AG04449 (cell line): Measurements from ENCODE around the gene ANKS3.

Source experiments
- CTCF ChIA-PET: fragments of 350-600 bp; formaldehyde crosslinking; extraction: SDS; loops from one replicate; lab custom pipeline; 2021; ENCODE audit warnings: antibody characterized with exemption; lab: Yijun Ruan, JAX
- POLR2A ChIA-PET: fragments of 400-600, 350-600 bp; formaldehyde crosslinking; extraction: SDS; loops from one replicate; lab custom pipeline; 2020; ENCODE audit warnings: antibody characterized with exemption, inconsistent platforms; lab: Yijun Ruan, JAX
- DNase-seq: peaks from one replicate; pipeline ENCODE4 v3.0.0-alpha.2; 2010; ENCODE audit warnings: low read depth, low spot score
- H3K4me3 ChIP-seq: 2 replicates; pipeline ENCODE4 v1.5.1; 2011; ENCODE audit warnings: low read depth, mild to moderate bottlenecking, control low read depth, low read length
- TF ChIP-seq, protein P1 (sequence below): IDR thresholded peaks from one replicate; pipeline ENCODE4 v1.5.1; 2011; ENCODE audit warnings: mild to moderate bottlenecking, moderate library complexity, low read length, control low read depth, inconsistent platforms; ENCODE audit not compliant: insufficient read depth; ENCODE audit errors: missing control alignments

ANKS3 gene

DNA sequence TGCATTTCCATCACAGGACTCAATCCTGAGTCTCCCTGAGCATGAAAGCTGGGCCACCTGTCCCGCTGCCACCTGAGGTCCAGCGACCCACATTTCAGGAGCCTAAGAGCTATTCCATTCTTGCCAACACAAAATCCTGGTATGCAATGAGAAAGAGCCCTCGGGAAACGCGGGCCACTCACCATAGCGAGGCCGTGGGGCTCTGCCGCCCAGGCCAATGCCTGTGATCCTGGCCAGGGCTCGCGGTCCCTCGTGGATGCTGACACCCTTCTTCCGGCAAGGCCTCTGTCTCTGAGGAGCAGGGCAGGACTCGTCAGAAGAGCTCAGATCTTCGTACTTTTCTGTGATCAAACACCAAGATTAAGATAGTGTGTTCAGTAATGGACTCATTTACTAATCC lies 29.2 kb downstream of the ANKS3 start:
- no peak overlapping the region for H3K4me3 ChIP-seq
- TF ChIP-seq, protein P1, sequence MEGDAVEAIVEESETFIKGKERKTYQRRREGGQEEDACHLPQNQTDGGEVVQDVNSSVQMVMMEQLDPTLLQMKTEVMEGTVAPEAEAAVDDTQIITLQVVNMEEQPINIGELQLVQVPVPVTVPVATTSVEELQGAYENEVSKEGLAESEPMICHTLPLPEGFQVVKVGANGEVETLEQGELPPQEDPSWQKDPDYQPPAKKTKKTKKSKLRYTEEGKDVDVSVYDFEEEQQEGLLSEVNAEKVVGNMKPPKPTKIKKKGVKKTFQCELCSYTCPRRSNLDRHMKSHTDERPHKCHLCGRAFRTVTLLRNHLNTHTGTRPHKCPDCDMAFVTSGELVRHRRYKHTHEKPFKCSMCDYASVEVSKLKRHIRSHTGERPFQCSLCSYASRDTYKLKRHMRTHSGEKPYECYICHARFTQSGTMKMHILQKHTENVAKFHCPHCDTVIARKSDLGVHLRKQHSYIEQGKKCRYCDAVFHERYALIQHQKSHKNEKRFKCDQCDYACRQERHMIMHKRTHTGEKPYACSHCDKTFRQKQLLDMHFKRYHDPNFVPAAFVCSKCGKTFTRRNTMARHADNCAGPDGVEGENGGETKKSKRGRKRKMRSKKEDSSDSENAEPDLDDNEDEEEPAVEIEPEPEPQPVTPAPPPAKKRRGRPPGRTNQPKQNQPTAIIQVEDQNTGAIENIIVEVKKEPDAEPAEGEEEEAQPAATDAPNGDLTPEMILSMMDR = no peak
- POLR2A ChIA-PET = no interaction called here
- DNase-seq = no peak
- CTCF ChIA-PET = interaction anchor here (1.3 to 1.4 kb wide), 2 partner anchors 12 to 251 kb away, joined by 3 to 4 read pairs; no protein-coding TSS in a partner anchor

DNA sequence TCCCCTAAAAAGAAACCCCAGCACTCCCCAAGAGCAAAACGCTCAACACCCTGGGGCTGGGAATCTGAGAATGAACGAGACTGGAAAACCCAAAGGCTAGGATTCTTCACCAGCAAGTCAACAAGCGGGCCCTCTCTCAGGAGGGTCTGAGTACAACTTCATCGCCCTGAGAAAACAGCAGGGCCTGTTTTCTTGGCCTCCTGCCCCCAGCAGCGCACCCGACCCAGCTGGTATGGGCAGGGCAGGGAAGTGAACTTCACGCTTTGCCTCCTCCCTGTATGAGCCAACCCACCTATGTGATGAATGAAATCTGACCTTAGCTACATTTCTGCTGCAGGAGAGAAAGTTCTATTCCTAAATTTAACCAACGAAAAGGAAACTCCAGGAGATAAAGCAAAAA lies 29.6 kb downstream of the ANKS3 start:
- POLR2A ChIA-PET = interaction anchor here (0.8 kb wide), 1 partner anchor 14 kb away, joined by 3 read pairs; no protein-coding TSS in a partner anchor
- H3K4me3 ChIP-seq = no peak overlapping the region
- CTCF ChIA-PET = interaction anchor here (1.2 to 1.4 kb wide), 2 partner anchors 10 to 251 kb away, joined by 4 read pairs; no protein-coding TSS in a partner anchor
- DNase-seq = no peak
- TF ChIP-seq, protein P1 = no peak

DNA sequence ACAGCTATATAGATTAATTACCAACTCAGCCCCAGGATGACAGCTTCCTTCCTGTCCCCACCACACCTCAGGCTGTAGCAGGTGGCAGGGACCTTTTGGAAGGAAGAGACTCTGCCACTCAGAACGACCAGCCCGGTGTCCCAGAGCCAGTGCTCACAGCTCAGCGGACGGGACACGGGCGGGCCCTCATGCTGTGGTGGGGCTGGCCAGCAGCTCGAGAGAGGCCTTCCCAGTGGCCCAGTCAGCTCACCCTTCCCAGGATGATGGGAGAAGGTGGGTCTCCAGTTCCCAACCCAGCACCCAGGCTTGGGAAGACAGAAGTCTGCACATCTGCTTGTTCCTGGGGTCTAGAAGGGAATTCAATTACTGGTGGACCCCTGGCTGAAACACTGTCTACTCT lies 30.2 kb downstream of the ANKS3 start:
- TF ChIP-seq, protein P1 = no peak
- CTCF ChIA-PET = interaction anchor here (1.2 kb wide), 1 partner anchor 9 kb away, joined by 4 read pairs; no protein-coding TSS in a partner anchor
- H3K4me3 ChIP-seq = no peak overlapping the region
- no peak for DNase-seq
- POLR2A ChIA-PET = interaction anchor here (0.8 kb wide), 1 partner anchor 13 kb away, joined by 3 read pairs; no protein-coding TSS in a partner anchor

DNA sequence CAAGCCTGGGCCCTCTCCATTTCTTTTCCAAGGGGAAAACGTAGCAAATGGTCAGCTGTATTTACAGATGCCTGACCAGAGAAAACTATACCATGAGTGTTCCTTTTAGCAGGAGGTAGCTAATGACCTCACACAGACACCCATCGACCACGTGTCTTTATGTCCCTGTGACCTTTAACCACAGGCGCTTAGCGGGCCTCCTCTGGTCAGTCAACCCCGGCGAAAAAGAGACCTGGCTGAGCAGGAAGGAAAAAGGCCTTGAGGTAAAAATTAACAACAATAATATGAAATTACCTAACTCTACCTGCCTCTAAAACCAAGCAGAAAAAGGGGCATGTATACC lies 31.6 kb downstream of the ANKS3 start:
- POLR2A ChIA-PET = no interaction called here
- no peak for DNase-seq
- TF ChIP-seq, protein P1 = no peak
- no peak overlapping the region for H3K4me3 ChIP-seq
- CTCF ChIA-PET = no interaction called here

DNA sequence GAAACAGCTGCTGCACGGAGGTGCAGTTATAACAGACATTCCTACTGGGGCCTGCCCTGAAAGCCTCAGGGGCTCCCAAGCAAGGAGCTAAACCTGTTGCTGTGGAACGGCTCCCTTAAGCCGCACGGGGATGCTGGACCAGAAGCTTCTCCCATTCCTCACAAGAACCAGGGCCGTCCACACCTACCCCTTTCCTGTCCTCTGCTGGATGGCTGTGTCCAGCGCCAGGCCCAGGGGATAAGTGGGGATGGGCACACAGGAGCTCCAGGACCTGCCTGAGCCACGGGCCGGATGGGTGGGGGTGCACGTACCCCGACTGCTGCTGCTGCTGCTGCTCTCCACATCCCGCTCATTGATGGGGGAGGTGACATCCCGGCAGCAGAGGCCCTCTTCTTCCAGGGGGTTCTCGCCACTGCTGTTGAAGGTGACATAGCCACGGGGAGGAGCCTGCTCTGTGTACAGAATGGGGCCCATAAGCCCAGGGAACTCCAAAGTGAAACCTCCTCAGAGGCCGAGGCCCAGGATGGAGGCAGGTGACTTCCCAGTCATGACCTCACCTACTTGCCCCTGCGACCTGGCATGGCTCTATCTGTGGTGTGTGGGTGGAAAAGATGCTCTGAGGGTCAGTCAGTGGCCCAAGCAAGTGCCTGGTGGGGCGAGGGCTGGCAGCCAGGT lies 32.1 kb downstream of the ANKS3 start:
- no peak overlapping the region for H3K4me3 ChIP-seq
- CTCF ChIA-PET = no interaction called here
- POLR2A ChIA-PET = no interaction called here
- TF ChIP-seq, protein P1 = no peak
- no peak for DNase-seq

DNA sequence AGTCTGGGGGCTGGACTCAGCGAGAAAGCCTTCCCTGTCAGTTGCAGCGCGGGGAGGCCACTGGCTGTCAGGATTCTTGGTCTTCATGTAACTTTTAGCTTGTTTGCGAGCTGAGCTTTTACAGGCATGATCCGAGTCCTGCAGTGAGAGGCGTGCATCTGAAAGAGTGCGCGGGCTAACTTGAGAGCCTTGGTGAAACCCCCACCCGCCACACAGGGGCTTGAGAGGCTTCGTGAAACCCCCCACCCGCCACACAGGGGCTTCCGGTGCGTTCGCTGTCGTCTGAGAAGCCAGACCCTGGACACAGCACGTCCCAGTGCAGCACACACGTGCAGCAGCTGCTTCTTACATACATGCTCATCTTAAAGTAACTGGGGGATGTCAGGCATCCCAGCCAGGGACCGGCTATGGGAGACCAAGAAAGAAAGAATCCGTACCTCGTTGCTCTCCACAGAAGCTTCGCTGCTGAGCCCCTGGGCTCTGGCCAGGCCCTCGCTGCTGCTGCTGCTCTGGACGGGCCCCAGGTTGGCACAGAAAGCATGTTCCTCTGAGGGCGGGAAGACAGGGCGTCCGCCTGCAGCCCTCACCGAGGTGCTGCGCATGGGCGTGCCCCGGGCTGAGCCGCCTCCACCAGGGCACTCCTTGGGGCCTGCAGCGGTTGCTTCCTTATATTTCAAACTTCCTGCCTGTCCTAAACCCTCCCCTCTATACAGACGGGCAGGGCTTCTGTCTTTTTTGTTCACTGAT lies 32.9 kb downstream of the ANKS3 start:
- CTCF ChIA-PET = interaction anchor here (1.4 kb wide), 1 partner anchor 9 kb away, joined by 4 read pairs; no protein-coding TSS in a partner anchor
- TF ChIP-seq, protein P1 = no peak
- POLR2A ChIA-PET = no interaction called here
- no peak for DNase-seq
- no peak overlapping the region for H3K4me3 ChIP-seq
